GM10248 (cell line): ENCODE results near the gene CA5A.

Source experiments
- CTCF ChIA-PET: fragments of 300-600 bp; sonication (Branson Sonifier 250); formaldehyde crosslinking; extraction: SDS; loops from one replicate; lab custom pipeline; 2021; ENCODE audit warnings: antibody characterized with exemption; lab: Yijun Ruan, JAX
- POLR2A ChIA-PET: fragments of 350-650 bp; sonication (Branson Sonifier 250); formaldehyde crosslinking; extraction: SDS; loops from one replicate; lab custom pipeline; 2020; ENCODE audit warnings: antibody characterized with exemption; lab: Yijun Ruan, JAX
- DNase-seq: peaks from one replicate; pipeline ENCODE4 v3.0.0; 2012; ENCODE audit errors: extremely low spot score
- TF ChIP-seq, protein P1 (sequence below): IDR thresholded peaks from 2 replicates; pipeline ENCODE4 v1.5.1; 2012; ENCODE audit warnings: mild to moderate bottlenecking, low read depth; ENCODE audit errors: extremely low read depth, missing control alignments, control extremely low read depth

CA5A gene

DNA sequence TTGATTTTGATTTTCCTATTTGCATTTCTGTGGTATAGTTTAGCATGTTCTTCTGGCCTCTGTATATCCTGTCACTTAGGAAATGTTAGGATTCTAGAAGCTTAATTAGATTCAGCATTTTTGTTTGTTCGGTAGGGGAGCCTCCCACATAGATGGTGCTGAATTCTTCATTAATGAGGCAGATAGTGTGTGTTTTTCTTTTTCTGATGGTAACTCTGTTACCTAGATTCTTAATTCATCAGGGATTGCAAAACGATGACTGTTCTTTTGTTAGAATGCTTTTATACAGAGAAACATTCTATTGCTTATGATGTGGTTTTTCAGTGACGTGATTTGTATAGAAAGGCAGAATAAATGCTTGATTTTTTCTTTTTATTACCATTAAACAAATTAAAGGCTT is 33.9 kb upstream of the CA5A start:
- DNase-seq = no peak
- TF ChIP-seq, protein P1, sequence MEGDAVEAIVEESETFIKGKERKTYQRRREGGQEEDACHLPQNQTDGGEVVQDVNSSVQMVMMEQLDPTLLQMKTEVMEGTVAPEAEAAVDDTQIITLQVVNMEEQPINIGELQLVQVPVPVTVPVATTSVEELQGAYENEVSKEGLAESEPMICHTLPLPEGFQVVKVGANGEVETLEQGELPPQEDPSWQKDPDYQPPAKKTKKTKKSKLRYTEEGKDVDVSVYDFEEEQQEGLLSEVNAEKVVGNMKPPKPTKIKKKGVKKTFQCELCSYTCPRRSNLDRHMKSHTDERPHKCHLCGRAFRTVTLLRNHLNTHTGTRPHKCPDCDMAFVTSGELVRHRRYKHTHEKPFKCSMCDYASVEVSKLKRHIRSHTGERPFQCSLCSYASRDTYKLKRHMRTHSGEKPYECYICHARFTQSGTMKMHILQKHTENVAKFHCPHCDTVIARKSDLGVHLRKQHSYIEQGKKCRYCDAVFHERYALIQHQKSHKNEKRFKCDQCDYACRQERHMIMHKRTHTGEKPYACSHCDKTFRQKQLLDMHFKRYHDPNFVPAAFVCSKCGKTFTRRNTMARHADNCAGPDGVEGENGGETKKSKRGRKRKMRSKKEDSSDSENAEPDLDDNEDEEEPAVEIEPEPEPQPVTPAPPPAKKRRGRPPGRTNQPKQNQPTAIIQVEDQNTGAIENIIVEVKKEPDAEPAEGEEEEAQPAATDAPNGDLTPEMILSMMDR = no peak
- CTCF ChIA-PET = no interaction called here
- POLR2A ChIA-PET = no interaction called here

DNA sequence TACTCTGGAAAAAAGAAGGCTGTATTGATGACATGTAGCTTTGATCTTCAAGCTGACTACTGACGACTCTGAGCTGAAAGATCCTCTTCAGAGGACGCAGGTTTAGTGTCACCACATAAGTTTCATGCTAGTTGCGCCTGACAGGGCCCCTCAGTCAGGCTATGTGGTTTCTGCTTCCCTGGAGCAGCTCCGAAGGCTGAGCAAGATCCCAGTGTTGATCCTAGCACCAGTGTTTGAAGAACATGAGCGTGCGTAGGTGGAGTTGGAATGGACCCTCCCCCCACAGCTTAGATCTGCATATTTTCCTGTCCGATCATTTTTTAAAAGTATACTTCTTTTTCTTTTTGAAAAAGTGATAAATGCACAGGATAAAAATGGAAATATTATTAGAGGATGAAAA is 32.2 kb upstream of the CA5A start:
- ChIA-PET POLR2A (no interaction called here), CTCF (interaction anchor here (1.4 kb wide), 1 partner anchor 12 kb away, joined by 11 read pairs; no protein-coding TSS in a partner anchor)
- no peak for DNase-seq
- TF ChIP-seq, protein P1 = no peak

DNA sequence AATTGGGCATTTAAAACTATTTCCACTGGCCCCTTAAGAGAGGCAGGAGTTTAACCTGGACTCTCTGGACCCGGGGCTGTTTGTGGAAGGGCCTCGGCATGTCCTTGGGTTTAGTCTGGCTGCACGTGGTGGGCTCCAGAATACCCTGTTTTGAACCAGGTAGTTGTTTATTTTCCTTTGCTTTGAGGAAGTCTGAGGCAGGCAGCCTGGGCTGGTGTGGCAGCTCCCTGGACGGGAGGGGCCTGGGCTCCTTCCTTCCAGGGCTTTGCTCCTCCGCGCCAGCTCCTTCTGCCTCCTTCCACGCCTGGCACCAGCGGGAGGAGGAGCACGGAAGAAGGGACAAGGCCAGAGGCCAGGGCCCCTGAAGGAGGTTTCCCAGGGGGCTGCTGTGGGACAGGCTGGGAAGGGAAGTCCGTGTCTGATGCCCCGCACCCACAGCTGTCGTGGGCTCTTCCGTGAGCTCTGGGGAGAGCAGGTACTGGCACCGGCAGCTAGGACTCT is 30.4 kb upstream of the CA5A start:
- ChIA-PET POLR2A (no interaction called here), CTCF (interaction anchor here (0.9 to 1.4 kb wide), 2 partner anchors 10 to 13 kb away, joined by 4 read pairs; no protein-coding TSS in a partner anchor)
- no peak for DNase-seq
- TF ChIP-seq, protein P1 = no peak

DNA sequence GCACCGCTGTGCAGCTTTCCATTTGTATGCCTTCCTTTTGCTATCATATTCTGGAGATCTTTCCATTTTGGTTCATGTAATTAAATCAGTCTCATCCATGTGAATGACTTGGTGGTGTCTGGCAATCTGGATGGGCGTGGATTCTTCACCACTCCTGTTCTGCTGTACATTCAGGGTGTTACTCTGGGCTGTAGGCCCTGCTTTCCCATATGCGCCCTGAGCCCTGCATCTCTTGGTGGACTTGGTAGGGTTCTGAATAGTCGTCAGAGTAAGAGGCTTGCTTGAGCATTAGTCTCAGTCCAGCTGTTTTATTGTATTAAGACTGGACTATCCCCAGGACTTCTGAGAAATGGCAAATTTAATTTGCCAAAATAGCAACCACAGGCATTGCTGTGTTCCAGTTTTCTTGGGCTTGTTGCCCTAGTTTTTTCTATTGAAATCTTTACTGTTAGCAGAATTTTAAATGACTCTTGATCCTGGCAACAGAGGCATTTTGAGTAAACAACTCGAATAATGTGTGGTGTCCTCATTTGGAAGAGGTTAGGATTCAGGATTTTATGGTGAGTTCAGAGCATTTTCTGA is 29.8 kb upstream of the CA5A start:
- no peak for DNase-seq
- ChIA-PET POLR2A (no interaction called here), CTCF (interaction anchor here (0.9 to 1.4 kb wide), 2 partner anchors 9 to 13 kb away, joined by 4 read pairs; no protein-coding TSS in a partner anchor)
- TF ChIP-seq, protein P1 = no peak

DNA sequence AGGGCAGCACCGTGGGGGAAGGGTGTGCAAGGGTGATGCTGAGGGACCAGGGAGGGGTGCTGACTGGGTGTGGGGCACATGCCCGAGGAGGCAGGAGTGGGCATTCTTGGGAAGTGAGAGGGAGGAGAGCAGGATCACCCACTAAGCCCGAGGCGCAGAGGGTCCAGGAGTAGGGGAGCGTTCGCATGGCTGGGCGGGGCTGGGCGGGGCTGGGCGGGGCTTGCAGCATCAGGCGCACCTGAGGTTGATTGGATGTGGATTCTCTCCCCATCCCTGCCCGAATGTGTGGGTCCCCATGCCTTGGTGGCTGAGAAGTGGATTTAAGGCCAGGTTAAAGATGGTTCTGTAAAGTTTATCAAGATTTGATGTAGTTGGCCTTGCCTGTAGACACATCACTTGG is 29.1 kb upstream of the CA5A start:
- TF ChIP-seq, protein P1 = no peak
- ChIA-PET POLR2A (no interaction called here), CTCF (interaction anchor here (1.4 kb wide), 1 partner anchor 9 kb away, joined by 4 read pairs; no protein-coding TSS in a partner anchor)
- DNase-seq = no peak

DNA sequence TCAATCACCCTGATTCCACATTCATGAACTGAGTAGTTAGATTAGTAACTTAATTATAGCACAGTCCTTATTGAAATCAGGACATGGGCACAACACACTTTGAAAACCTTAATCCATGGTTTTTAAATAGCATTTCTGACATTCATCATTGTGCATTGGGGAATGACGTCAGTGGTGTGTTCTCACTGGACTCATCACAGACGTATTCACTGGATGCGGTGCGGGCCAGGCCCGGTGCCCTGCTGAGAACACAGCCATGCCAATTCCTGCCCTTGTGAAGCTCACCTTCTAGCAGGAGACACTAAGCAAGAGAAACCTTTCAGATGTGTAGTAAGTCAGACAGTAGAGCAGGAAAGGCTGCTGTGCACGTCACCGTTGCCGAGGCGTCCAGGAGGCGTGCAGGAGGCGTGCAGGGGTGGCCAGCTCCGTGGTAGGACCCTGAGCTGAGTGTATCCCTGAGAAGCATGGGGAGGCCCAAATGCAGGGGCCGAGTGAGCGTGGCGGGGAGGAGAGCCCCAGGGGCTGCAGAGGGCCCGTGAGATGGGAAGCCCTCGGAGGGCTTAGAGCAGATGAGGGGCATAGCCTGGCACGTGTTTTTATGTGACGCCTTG is 27.8 kb upstream of the CA5A start:
- CTCF ChIA-PET = interaction anchor here (1.1 to 1.4 kb wide), 2 partner anchors 15 to 20 kb away, joined by 3 read pairs; no protein-coding TSS in a partner anchor
- TF ChIP-seq, protein P1 = no peak

More for the DNA sequence above, 27.8 kb upstream of the CA5A start:
- no peak for DNase-seq
- POLR2A ChIA-PET = no interaction called here
